ENCODE measurements around the gene BRD3OS.

GRCh38 chr9:134052491-134052890, 27.2 kb downstream of the BRD3OS start:
- TF ChIP-seq POLR2A (IDR thresholded peaks at IDR 0.05) (no peak), CTCF (IDR thresholded peaks at IDR 0.05) (no peak)

Data from esophagus squamous epithelium (tissue), 4 donors.